Panc1 (cell line): ENCODE measurements around the gene RNF39.

Experiments
- CTCF ChIP-seq: fragments of 450-650 bp; IDR thresholded peaks from 2 replicates; pipeline ENCODE4 v1.5.1; 2017; ENCODE audit warnings: mild to moderate bottlenecking
- REST ChIP-seq, 2 experiments: IDR thresholded peaks; 2 replicates each; pipeline ENCODE4 v1.6.1; 2011 to 2012; ENCODE audit warnings: low read depth in 2 of 2, control low read depth in 1 of 2, low read length in 1 of 2, mild to moderate bottlenecking in 1 of 2, moderate library complexity in 1 of 2; ENCODE audit not compliant: insufficient read depth in 1 of 2
- TCF7L2 ChIP-seq: IDR thresholded peaks from 2 replicates; pipeline ENCODE4 v1.6.1; 2011; ENCODE audit warnings: mild to moderate bottlenecking, low read depth, low read length, inconsistent platforms

GRCh38 chr6:30031381-30031780 lies 44.2 kb downstream of the RNF39 start:
- TF ChIP-seq CTCF (no peak), TCF7L2 (no peak), REST (IDR thresholded peaks at IDR 0.05; ENCODE audit: insufficient read depth in 1 of 2, low read depth in 2 of 2, low read length in 1 of 2) (no peak)
